ENCODE results near the gene DLX4.

The DLX4 gene

GRCh38 chr17:49969795-49970389 is 902 bp downstream of the DLX4 start:
- DNase-seq (ENCODE audit: extremely low read depth, low read depth): no peak
- no peak for TF ChIP-seq CTCF (IDR thresholded peaks at IDR 0.05; ENCODE audit: low read depth, low read length)

- no peak for TF ChIP-seq CTCF (IDR thresholded peaks at IDR 0.05; ENCODE audit: low read depth, low read length)
- DNase-seq (ENCODE audit: extremely low read depth, low read depth): no peak
Observed at GRCh38 chr17:49970498-49970897, 1.5 kb downstream of the DLX4 start.

- DNase-seq (ENCODE audit: extremely low read depth, low read depth): no peak
- no peak for TF ChIP-seq CTCF (IDR thresholded peaks at IDR 0.05; ENCODE audit: low read depth, low read length)
Observed at GRCh38 chr17:49971199-49971847, 2.3 kb downstream of the DLX4 start.

GRCh38 chr17:49971848-49972485 is 3.0 kb downstream of the DLX4 start:
- DNase-seq (ENCODE audit: extremely low read depth, low read depth): no peak
- TF ChIP-seq CTCF (IDR thresholded peaks at IDR 0.05; ENCODE audit: low read depth, low read length): no peak

- DNase-seq (ENCODE audit: extremely low read depth, low read depth): no peak
- TF ChIP-seq CTCF (IDR thresholded peaks at IDR 0.05; ENCODE audit: low read depth, low read length): no peak
Observed at GRCh38 chr17:49972486-49973270, 3.7 kb downstream of the DLX4 start.

GRCh38 chr17:49973271-49973615 is 4.3 kb downstream of the DLX4 start:
- no peak for DNase-seq (ENCODE audit: extremely low read depth, low read depth)

More at GRCh38 chr17:49973271-49973615, 4.3 kb downstream of the DLX4 start:
- TF ChIP-seq CTCF (IDR thresholded peaks at IDR 0.05; ENCODE audit: low read depth, low read length): no peak

Measured in AG09319 (cell line).